ENCODE data around the gene CDY1B.
"Not testable (repeated sequence)": the region's sequence is repeated elsewhere in the genome, so short reads cannot be mapped to it uniquely, and the experiment has no call there.

The CDY1B gene

GRCh38 chrY:24047919-24048318, at the start of gene CDY1B:
TSS of gene CDY1B (minus strand) at chrY:24048019. CDS start at chrY:24047688, 331 bp downstream.
- not testable (repeated sequence) for H3K27ac ChIP-seq (ENCODE audit: low read length); H3K4me1 ChIP-seq (ENCODE audit: low read length); H3K27me3 ChIP-seq (ENCODE audit: low read depth, low read length); H4K20me1 ChIP-seq (ENCODE audit: insufficient read depth, low read length); H2AFZ ChIP-seq (ENCODE audit: low read depth, low read length); H3K9ac ChIP-seq (ENCODE audit: low read length); H3K4me3 ChIP-seq (ENCODE audit: low read length); H3K36me3 ChIP-seq (replicated peaks; ENCODE audit: low read depth, low read length); H3K79me2 ChIP-seq (ENCODE audit: low read length); H3K4me2 ChIP-seq (ENCODE audit: low read length); H3K9me3 ChIP-seq (ENCODE audit: insufficient read depth, low read length)

- not testable (repeated sequence) for H3K36me3 ChIP-seq (replicated peaks; ENCODE audit: low read depth, low read length); H3K79me2 ChIP-seq (ENCODE audit: low read length); H3K4me1 ChIP-seq (ENCODE audit: low read length); H3K9me3 ChIP-seq (ENCODE audit: insufficient read depth, low read length); H3K27ac ChIP-seq (ENCODE audit: low read length); H2AFZ ChIP-seq (ENCODE audit: low read depth, low read length); H3K4me3 ChIP-seq (ENCODE audit: low read length); H3K27me3 ChIP-seq (ENCODE audit: low read depth, low read length); H4K20me1 ChIP-seq (ENCODE audit: insufficient read depth, low read length); H3K9ac ChIP-seq (ENCODE audit: low read length); H3K4me2 ChIP-seq (ENCODE audit: low read length)
These were observed 1.7 kb upstream of the CDY1B start for GRCh38 chrY:24049525-24049924.

GRCh38 chrY:24043209-24043608, 4.6 kb downstream of the CDY1B start:
- not testable (repeated sequence) for H3K4me2 ChIP-seq (ENCODE audit: low read length); H3K27me3 ChIP-seq (ENCODE audit: low read depth, low read length); H3K9me3 ChIP-seq (ENCODE audit: insufficient read depth, low read length); H3K36me3 ChIP-seq (replicated peaks; ENCODE audit: low read depth, low read length); H4K20me1 ChIP-seq (ENCODE audit: insufficient read depth, low read length); H3K4me3 ChIP-seq (ENCODE audit: low read length); H3K4me1 ChIP-seq (ENCODE audit: low read length); H2AFZ ChIP-seq (ENCODE audit: low read depth, low read length); H3K79me2 ChIP-seq (ENCODE audit: low read length); H3K9ac ChIP-seq (ENCODE audit: low read length); H3K27ac ChIP-seq (ENCODE audit: low read length)

GRCh38 chrY:24039008-24039718, 8.7 kb downstream of the CDY1B start:
- not testable (repeated sequence) for H2AFZ ChIP-seq (ENCODE audit: low read depth, low read length); H3K36me3 ChIP-seq (replicated peaks; ENCODE audit: low read depth, low read length); H3K9ac ChIP-seq (ENCODE audit: low read length); H3K27me3 ChIP-seq (ENCODE audit: low read depth, low read length); H3K4me1 ChIP-seq (ENCODE audit: low read length); H3K79me2 ChIP-seq (ENCODE audit: low read length); H3K4me3 ChIP-seq (ENCODE audit: low read length); H4K20me1 ChIP-seq (ENCODE audit: insufficient read depth, low read length); H3K9me3 ChIP-seq (ENCODE audit: insufficient read depth, low read length); H3K27ac ChIP-seq (ENCODE audit: low read length); H3K4me2 ChIP-seq (ENCODE audit: low read length)

- not testable (repeated sequence) for H3K4me1 ChIP-seq (ENCODE audit: low read length); H3K36me3 ChIP-seq (replicated peaks; ENCODE audit: low read depth, low read length); H3K4me3 ChIP-seq (ENCODE audit: low read length); H2AFZ ChIP-seq (ENCODE audit: low read depth, low read length); H3K4me2 ChIP-seq (ENCODE audit: low read length); H4K20me1 ChIP-seq (ENCODE audit: insufficient read depth, low read length); H3K27ac ChIP-seq (ENCODE audit: low read length); H3K9me3 ChIP-seq (ENCODE audit: insufficient read depth, low read length); H3K27me3 ChIP-seq (ENCODE audit: low read depth, low read length); H3K9ac ChIP-seq (ENCODE audit: low read length); H3K79me2 ChIP-seq (ENCODE audit: low read length)
These were observed 21.4 kb downstream of the CDY1B start for GRCh38 chrY:24026212-24027103.
